ENCODE data around the gene S100G.

GRCh38 chrX:16618422-16618821 is 31.5 kb upstream of the S100G start:
- TF ChIP-seq CTCF (IDR thresholded peaks at IDR 0.05; ENCODE audit: low read depth, low read length): no peak
- TF ChIP-seq EZH2phosphoT487 (IDR thresholded peaks at IDR 0.05; ENCODE audit: low read depth): no peak
